ENCODE results near the gene OR4B1. TPM values are rescaled to one million over a fixed set of nuclear protein-coding genes. Genes with fewer than 3 reads are reported as not detected.

The OR4B1 gene
- total and polyA plus RNA-seq, 2 donors (not counting 3 experiments of a cell fraction or from before 2014, with no cell fraction given): not detected

GRCh38 chr11:48169259-48169658 lies 47.4 kb upstream of the OR4B1 start:
- dilution Hi-C loops (cut with MboI; ENCODE audit: extremely low pct_ligation_motif_present, low sequenced_read_pairs) (no loop called here), intact Hi-C loops (cut with micrococcal nuclease) (no loop called here)
- FAIRE-seq: no peak
- no peaks in the 10 kb centered on the region for H3K79me2 ChIP-seq (ENCODE audit: control insufficient read depth, insufficient read depth, low read length)
- CTCF ChIA-PET: no interaction called here
- H3K9me3 ChIP-seq (replicated peaks; ENCODE audit: control insufficient read depth, insufficient read depth, low read length): no peaks in the 10 kb centered on the region
- no peak overlapping the region for H3K9ac ChIP-seq (replicated peaks; ENCODE audit: extremely low read depth, insufficient read depth, low read length)
- H3K4me1 ChIP-seq (ENCODE audit: control insufficient read depth, extremely low read depth, insufficient read depth, low read length): peaks cover 6% of the 10 kb centered on the region
- POLR2A ChIA-PET: no interaction called here
- no peak for DNase-seq (ENCODE audit: low read depth, low spot score)
- H3K36me3 ChIP-seq (ENCODE audit: control insufficient read depth in 2 of 2, extremely low read depth in 1 of 2, insufficient read depth in 2 of 2, low read length in 2 of 2): no peaks in the 10 kb centered on the region
- H3K9me1 ChIP-seq (replicated peaks; ENCODE audit: control insufficient read depth, extremely low read depth, insufficient read depth, low read length): no peaks in the 10 kb centered on the region
- no peak overlapping the region for H3K4me3 ChIP-seq (replicated peaks in 1 of 3; ENCODE audit: insufficient read depth in 1 of 3, low read depth in 1 of 3, low read length in 3 of 3)
- no peak overlapping the region for H3K27ac ChIP-seq (ENCODE audit: insufficient read depth, low read depth, low read length)
- no peaks in the 10 kb centered on the region for H3K27me3 ChIP-seq (ENCODE audit: control insufficient read depth in 2 of 2, insufficient read depth in 2 of 2, low read length in 2 of 2)
- H4K20me1 ChIP-seq (replicated peaks; ENCODE audit: control insufficient read depth, extremely low read depth, insufficient read depth, low read length): no peaks in the 10 kb centered on the region
- TF ChIP-seq GATA2 (IDR thresholded peaks at IDR 0.05; ENCODE audit: insufficient read depth, insufficient read length, low read depth, low read length) (no peak), EZH2 (IDR thresholded peaks at IDR 0.05; ENCODE audit: borderline replicate concordance, low read depth, low read length, severe bottlenecking) (no peak), MAX (IDR thresholded peaks at IDR 0.05; ENCODE audit: insufficient read depth, insufficient read length) (no peak), POLR2A (IDR thresholded peaks at IDR 0.05; ENCODE audit: low read depth, low read length) (no peak), JUN (IDR thresholded peaks at IDR 0.05; ENCODE audit: borderline replicate concordance, insufficient read depth, insufficient read length, low read depth) (no peak), POLR2AphosphoS5 (IDR thresholded peaks at IDR 0.05; ENCODE audit: insufficient read depth, low read depth, low read length) (no peak)
- no peak overlapping the region for H2AFZ ChIP-seq (ENCODE audit: low read depth, low read length)
- H3K4me2 ChIP-seq (ENCODE audit: insufficient read depth, low read length): no peak overlapping the region
- BruUV-seq (replicated peaks): no TSS peak

- Histone ChIP-seq H4K20me1 (replicated peaks; ENCODE audit: control insufficient read depth, extremely low read depth, insufficient read depth, low read length) (no peaks in the 10 kb centered on the region), H2AFZ (ENCODE audit: low read depth, low read length) (no peak overlapping the region), H3K4me1 (ENCODE audit: control insufficient read depth, extremely low read depth, insufficient read depth, low read length) (peaks cover 6% of the 10 kb centered on the region), H3K27me3 (ENCODE audit: control insufficient read depth in 2 of 2, insufficient read depth in 2 of 2, low read length in 2 of 2) (no peaks in the 10 kb centered on the region), H3K79me2 (ENCODE audit: control insufficient read depth, insufficient read depth, low read length) (no peaks in the 10 kb centered on the region), H3K9ac (replicated peaks; ENCODE audit: extremely low read depth, insufficient read depth, low read length) (no peak overlapping the region), H3K27ac (ENCODE audit: insufficient read depth, low read depth, low read length) (peak overlapping the region; percentile 12), H3K4me2 (ENCODE audit: insufficient read depth, low read length) (no peak overlapping the region), H3K9me3 (replicated peaks; ENCODE audit: control insufficient read depth, insufficient read depth, low read length) (no peaks in the 10 kb centered on the region), H3K36me3 (ENCODE audit: control insufficient read depth in 2 of 2, extremely low read depth in 1 of 2, insufficient read depth in 2 of 2, low read length in 2 of 2) (no peaks in the 10 kb centered on the region), H3K9me1 (replicated peaks; ENCODE audit: control insufficient read depth, extremely low read depth, insufficient read depth, low read length) (no peaks in the 10 kb centered on the region), H3K4me3 (replicated peaks in 1 of 3; ENCODE audit: insufficient read depth in 1 of 3, low read depth in 1 of 3, low read length in 3 of 3) (no peak overlapping the region)
- DNase-seq (ENCODE audit: low read depth, low spot score): no peak
- TF ChIP-seq POLR2AphosphoS5 (IDR thresholded peaks at IDR 0.05; ENCODE audit: insufficient read depth, low read depth, low read length) (no peak), MYC (IDR thresholded peaks at IDR 0.05; ENCODE audit: low read depth, low read length) (no peak), EZH2 (IDR thresholded peaks at IDR 0.05; ENCODE audit: borderline replicate concordance, low read depth, low read length, severe bottlenecking) (no peak), JUN (IDR thresholded peaks at IDR 0.05; ENCODE audit: borderline replicate concordance, insufficient read depth, insufficient read length, low read depth) (no peak), POLR2A (IDR thresholded peaks at IDR 0.05; ENCODE audit: low read depth, low read length) (no peak), MAX (IDR thresholded peaks at IDR 0.05; ENCODE audit: insufficient read depth, insufficient read length) (no peak), FOS (IDR thresholded peaks at IDR 0.05; ENCODE audit: borderline replicate concordance, insufficient read depth, low read length) (no peak), CTCF (IDR thresholded peaks at IDR 0.05; ENCODE audit: extremely low read depth in 1 of 2, insufficient read depth in 1 of 2, low read depth in 1 of 2, low read length in 2 of 2) (no peak), GATA2 (IDR thresholded peaks at IDR 0.05; ENCODE audit: insufficient read depth, insufficient read length, low read depth, low read length) (no peak)
- ChIA-PET POLR2A (no interaction called here), CTCF (interaction anchor here (0.7 to 1.1 kb wide), 2 partner anchors 52 to 235 kb away, joined by 3 to 5 read pairs; no protein-coding TSS in a partner anchor)
- no TSS peak for BruUV-seq (replicated peaks)
- FAIRE-seq: no peak
- dilution Hi-C loops (cut with MboI; ENCODE audit: extremely low pct_ligation_motif_present, low sequenced_read_pairs) (no loop called here), intact Hi-C loops (cut with micrococcal nuclease) (loop anchor here (5.0 to 10.0 kb wide), 3 partner anchors 138 to 1358 kb away; partner anchors contain the start of gene OR4S1)
Observed at GRCh38 chr11:48169717-48170116, 46.9 kb upstream of the OR4B1 start.

Measured in endothelial cell of umbilical vein (primary cell).